HepG2 (cell line): Measurements from ENCODE around the gene PFKL. TPM values are rescaled to one million over a fixed set of nuclear protein-coding genes. Genes with fewer than 3 reads are reported as not detected.
A peak's percentile ranks its signal among the peaks of the same experiment; 100 is the strongest.

ENCODE experiments used
- ATAC-seq: fragments of 200-7000 bp; cut with Tn5 transposase; 3 replicates; pipeline ENCODE4 v1.9.1; 2020; ENCODE audit warnings: mild to moderate bottlenecking, moderate library complexity
- BruUV-seq: library from RNA; stranded (reverse); fragments of 400-500 nt; replicated peaks from 2 replicates; lab custom pipeline; 2021; lab: Mats Ljungman, UMichigan
- CTCF ChIA-PET: fragments of 300-600 bp; formaldehyde crosslinking; extraction: SDS; loops from one replicate; lab custom pipeline; 2021; ENCODE audit warnings: low total read pairs, inconsistent platforms, low intra/inter-chr PET ratio; lab: Yijun Ruan, JAX
- POLR2A ChIA-PET: fragments of 350-600 bp; sonication (Branson Sonifier 250); formaldehyde crosslinking; loops from one replicate; lab custom pipeline; 2020; ENCODE audit warnings: antibody characterized with exemption, inconsistent platforms; lab: Yijun Ruan, JAX
- DNase-seq: peaks from one replicate; pipeline ENCODE4 v3.0.0-alpha.2; 2015; ENCODE audit warnings: low spot score
- FAIRE-seq: peaks from 3 replicates; lab custom pipeline; 2011; peaks lifted over from hg19 to GRCh38; lab: Jason Lieb, UNC
- H2AFZ ChIP-seq: one replicate; pipeline ENCODE4 v1.6.1; 2011; ENCODE audit warnings: low read length, inconsistent platforms
- H3K27ac ChIP-seq: fragments of 300-600 bp; 3 replicates; pipeline ENCODE4 v1.8.0; 2011; ENCODE audit warnings: mixed run types, mild to moderate bottlenecking, mixed read lengths, low read length, inconsistent platforms; ENCODE audit not compliant: insufficient read depth; ENCODE audit errors: extremely low read length
- H3K27me3 ChIP-seq, 2 experiments: fragments of 200-600 bp in 1 of 2; 2 replicates in 1 of 2; 3 replicates in 1 of 2; pipeline versions ENCODE4 v1.6.0 to v1.8.0; 2011; ENCODE audit warnings: low read length in 2 of 2, mild to moderate bottlenecking in 2 of 2, moderate library complexity in 2 of 2, inconsistent platforms in 1 of 2; ENCODE audit not compliant: insufficient read depth in 2 of 2, control insufficient read depth in 1 of 2
- H3K36me3 ChIP-seq, 2 experiments: fragments of 200-600 bp in 1 of 2; replicated peaks in 1 of 2; 2 replicates in 1 of 2; 3 replicates in 1 of 2; pipeline versions ENCODE4 v1.5.1 to v1.8.0; 2011; ENCODE audit warnings: low read length in 2 of 2, inconsistent platforms in 1 of 2; ENCODE audit not compliant: insufficient read depth in 2 of 2, control insufficient read depth in 1 of 2
- H3K4me1 ChIP-seq: 2 replicates; pipeline ENCODE4 v1.5.1; 2012; ENCODE audit warnings: low read length, inconsistent platforms; ENCODE audit not compliant: insufficient read depth
- H3K4me2 ChIP-seq: 2 replicates; pipeline ENCODE4 v1.6.0; 2011; ENCODE audit warnings: low read depth, low read length, inconsistent platforms
- H3K4me3 ChIP-seq, 3 experiments: fragments of 200-600 bp in 1 of 3; sonication (generic), shearing (Covaris generic) in 1 of 3; replicated peaks in 1 of 3; 2 replicates each; pipeline ENCODE4 v1.5.1; 2011 to 2016; ENCODE audit warnings: low read length in 3 of 3, inconsistent platforms in 2 of 3, low read depth in 2 of 3, mild to moderate bottlenecking in 2 of 3, control low read depth in 1 of 3, mixed read lengths in 1 of 3; ENCODE audit not compliant: insufficient read depth in 1 of 3
- H3K79me2 ChIP-seq: one replicate; pipeline ENCODE4 v1.6.1; 2011; ENCODE audit warnings: low read length, inconsistent platforms; ENCODE audit not compliant: insufficient read depth
- H3K9ac ChIP-seq: 2 replicates; pipeline ENCODE4 v1.6.0; 2011; ENCODE audit warnings: mild to moderate bottlenecking, low read depth, low read length, inconsistent platforms; ENCODE audit not compliant: insufficient read depth
- H3K9me3 ChIP-seq: 2 replicates; pipeline ENCODE4 v1.5.1; 2012; ENCODE audit warnings: mild to moderate bottlenecking, low read length
- H4K20me1 ChIP-seq: 2 replicates; pipeline ENCODE4 v1.6.0; 2011; ENCODE audit warnings: inconsistent platforms, mild to moderate bottlenecking, low read length, moderate library complexity; ENCODE audit not compliant: insufficient read depth
- ASH2L ChIP-seq: fragments of 300-600, 200-600 bp; sonication (generic); IDR thresholded peaks from 2 replicates; pipeline ENCODE4 v1.7.0; 2017; ENCODE audit warnings: low read depth, mild to moderate bottlenecking, moderate library complexity, mixed read lengths, low read length; ENCODE audit not compliant: insufficient read length
- BCL6 ChIP-seq: IDR thresholded peaks from 2 replicates; pipeline ENCODE4 v1.6.1; 2016; ENCODE audit warnings: missing genetic modification reagents, missing compliant biosample characterization
- CBFB ChIP-seq: sonication (generic); formaldehyde crosslinking; IDR thresholded peaks from 2 replicates; pipeline ENCODE4 v1.4.0; 2020; ENCODE audit warnings: missing genetic modification reagents
- CBX1 ChIP-seq: IDR thresholded peaks from one replicate; pipeline ENCODE4 v1.6.1; 2016; ENCODE audit warnings: antibody characterized with exemption, low read depth
- MIXL1 ChIP-seq: IDR thresholded peaks from 2 replicates; pipeline ENCODE4 v1.6.1; 2016
- NCOA2 ChIP-seq: sonication (generic); formaldehyde crosslinking; IDR thresholded peaks from 2 replicates; pipeline ENCODE4 v1.8.0; 2022; ENCODE audit warnings: inconsistent platforms
- NFRKB ChIP-seq: fragments of 450-650 bp; IDR thresholded peaks from 2 replicates; pipeline ENCODE4 v1.6.1; 2017
- NFYC ChIP-seq: IDR thresholded peaks from 2 replicates; pipeline ENCODE4 v1.6.1; 2016; ENCODE audit warnings: missing genetic modification reagents, missing compliant biosample characterization
- PRPF4 ChIP-seq: fragments of 200-400 bp; formaldehyde crosslinking; IDR thresholded peaks from 2 replicates; pipeline ENCODE4 v1.6.1; 2016; ENCODE audit warnings: low read length, low read depth; ENCODE audit not compliant: poor library complexity, severe bottlenecking
- SIX4 ChIP-seq: sonication (generic); formaldehyde crosslinking; IDR thresholded peaks from 2 replicates; pipeline ENCODE4 v1.4.0; 2020; ENCODE audit warnings: missing genetic modification reagents
- STAG1 ChIP-seq: sonication (generic); formaldehyde crosslinking; IDR thresholded peaks from 2 replicates; pipeline ENCODE4 v1.4.0; 2020; ENCODE audit warnings: missing genetic modification reagents
- ZC3H4 ChIP-seq: sonication (generic); formaldehyde crosslinking; IDR thresholded peaks from 2 replicates; pipeline ENCODE4 v1.4.0; 2020; ENCODE audit warnings: missing genetic modification reagents, borderline replicate concordance
- ZNF274 ChIP-seq: sonication (generic); formaldehyde crosslinking; IDR thresholded peaks from 2 replicates; pipeline ENCODE4 v1.5.1; 2020; ENCODE audit warnings: mild to moderate bottlenecking, missing genetic modification reagents
- ZNF354B ChIP-seq: sonication (generic); formaldehyde crosslinking; IDR thresholded peaks from 2 replicates; pipeline ENCODE4 v1.8.0; 2022; ENCODE audit warnings: mild to moderate bottlenecking, missing genetic modification reagents
- ZNF7 ChIP-seq: IDR thresholded peaks from 2 replicates; pipeline ENCODE4 v1.6.1; 2016; ENCODE audit warnings: missing biosample characterization, missing genetic modification reagents
- WGBS: methylation state at CpG from one replicate; pipeline ENCODE4 v1.1.6; 2017; ENCODE audit warnings: low lambda C conversion rate; 5-methylcytosine and 5-hydroxymethylcytosine counted together
- in situ Hi-C: cut with HindIII; loops from 2 replicates; pipeline ENCODE4 v1.10.0; 2017; ENCODE audit warnings: low pct_unique_long_range_greater_than_20kb; ENCODE audit not compliant: extremely low pct_ligation_motif_present
- intact Hi-C: fragments of 100-400 bp; cut with micrococcal nuclease; formaldehyde crosslinking; loops from one replicate; pipeline ENCODE4 v1.10.0; 2022; ENCODE audit not compliant: unreplicated experiment
- polyA plus RNA-seq, 8 experiments: library from polyadenylated mRNA; depleted of rRNA in 3 of 8; stranded (reverse) in 7 of 8; unstranded in 1 of 8; fragments of >200 nt; fragmentation: Illumina TruSeq in 4 of 8; extraction: Trizol in 4 of 8; gene quantifications; 2 replicates each; pipeline versions ENCODE4 v1.2.1 to v1.2.3, GENCODE V29; 2011 to 2016; ENCODE audit warnings: low read depth in 4 of 8, missing spikeins in 1 of 8, mixed read lengths in 1 of 8; ENCODE audit not compliant: insufficient read depth in 1 of 8
- total RNA-seq, 5 experiments: library from RNA; depleted of rRNA; stranded (reverse); fragments of >200 nt; fragmentation: Illumina TruSeq; extraction: Trizol; gene quantifications; 2 replicates each; pipeline ENCODE4 v1.2.3, GENCODE V29; 2016; ENCODE audit warnings: low read depth in 1 of 5
- TF ChIP-seq, protein P1 (sequence below): sonication (generic); formaldehyde crosslinking; IDR thresholded peaks from 2 replicates; pipeline ENCODE4 v1.5.0; 2020; ENCODE audit warnings: missing genetic modification reagents
- TF ChIP-seq, protein P2 (sequence below): conservative IDR thresholded peaks from 2 replicates; pipeline ENCODE4 v1.6.1; 2018; ENCODE audit warnings: missing genetic modification reagents
- TF ChIP-seq, protein P3 (sequence below): sonication (generic); formaldehyde crosslinking; conservative IDR thresholded peaks from 2 replicates; pipeline ENCODE4 v1.8.0; 2022; ENCODE audit warnings: mild to moderate bottlenecking, moderate library complexity, missing genetic modification reagents
- TF ChIP-seq, protein P4 (sequence below): sonication (generic); formaldehyde crosslinking; IDR thresholded peaks from 2 replicates; pipeline ENCODE4 v1.9.0; 2021; ENCODE audit warnings: missing genetic modification reagents, mild to moderate bottlenecking, borderline replicate concordance

PFKL gene
- total and polyA plus RNA-seq, 2 of the 13 experiments (the other 11 are each of a cell fraction or from before 2014, with no cell fraction given): 92.8 to 106 TPM

DNA sequence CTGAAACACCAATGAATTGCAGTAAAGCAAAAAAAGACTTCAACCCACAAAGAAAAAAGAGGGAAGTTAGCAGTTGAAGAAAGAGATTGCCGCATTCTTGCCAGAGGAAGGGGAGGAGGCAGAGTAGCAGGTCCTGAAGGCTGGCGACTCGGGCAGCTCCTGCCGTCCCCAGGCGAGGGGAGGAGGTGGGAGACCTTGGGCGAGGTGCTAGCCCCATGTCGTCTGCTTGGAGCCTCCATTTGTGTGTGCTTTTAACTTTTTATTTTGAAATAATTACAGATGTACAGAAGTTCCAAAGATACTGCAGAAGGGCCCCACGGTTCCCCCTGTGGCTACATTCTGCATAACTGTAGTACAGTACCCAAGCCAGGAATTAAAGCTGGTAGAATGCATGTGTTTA, 60.3 kb downstream of the PFKL start:
- TF ChIP-seq, protein P1, sequence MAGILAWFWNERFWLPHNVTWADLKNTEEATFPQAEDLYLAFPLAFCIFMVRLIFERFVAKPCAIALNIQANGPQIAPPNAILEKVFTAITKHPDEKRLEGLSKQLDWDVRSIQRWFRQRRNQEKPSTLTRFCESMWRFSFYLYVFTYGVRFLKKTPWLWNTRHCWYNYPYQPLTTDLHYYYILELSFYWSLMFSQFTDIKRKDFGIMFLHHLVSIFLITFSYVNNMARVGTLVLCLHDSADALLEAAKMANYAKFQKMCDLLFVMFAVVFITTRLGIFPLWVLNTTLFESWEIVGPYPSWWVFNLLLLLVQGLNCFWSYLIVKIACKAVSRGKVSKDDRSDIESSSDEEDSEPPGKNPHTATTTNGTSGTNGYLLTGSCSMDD (CRISPR knock-in tag): no peak
- TF ChIP-seq ZNF274 (CRISPR knock-in tag): no peak
- no peak for TF ChIP-seq NFYC (CRISPR knock-in tag)
- no peak for TF ChIP-seq ZC3H4
- TF ChIP-seq, protein P2, sequence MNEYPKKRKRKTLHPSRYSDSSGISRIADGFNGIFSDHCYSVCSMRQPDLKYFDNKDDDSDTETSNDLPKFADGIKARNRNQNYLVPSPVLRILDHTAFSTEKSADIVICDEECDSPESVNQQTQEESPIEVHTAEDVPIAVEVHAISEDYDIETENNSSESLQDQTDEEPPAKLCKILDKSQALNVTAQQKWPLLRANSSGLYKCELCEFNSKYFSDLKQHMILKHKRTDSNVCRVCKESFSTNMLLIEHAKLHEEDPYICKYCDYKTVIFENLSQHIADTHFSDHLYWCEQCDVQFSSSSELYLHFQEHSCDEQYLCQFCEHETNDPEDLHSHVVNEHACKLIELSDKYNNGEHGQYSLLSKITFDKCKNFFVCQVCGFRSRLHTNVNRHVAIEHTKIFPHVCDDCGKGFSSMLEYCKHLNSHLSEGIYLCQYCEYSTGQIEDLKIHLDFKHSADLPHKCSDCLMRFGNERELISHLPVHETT (CRISPR knock-in tag): no peak
- TF ChIP-seq, protein P3, sequence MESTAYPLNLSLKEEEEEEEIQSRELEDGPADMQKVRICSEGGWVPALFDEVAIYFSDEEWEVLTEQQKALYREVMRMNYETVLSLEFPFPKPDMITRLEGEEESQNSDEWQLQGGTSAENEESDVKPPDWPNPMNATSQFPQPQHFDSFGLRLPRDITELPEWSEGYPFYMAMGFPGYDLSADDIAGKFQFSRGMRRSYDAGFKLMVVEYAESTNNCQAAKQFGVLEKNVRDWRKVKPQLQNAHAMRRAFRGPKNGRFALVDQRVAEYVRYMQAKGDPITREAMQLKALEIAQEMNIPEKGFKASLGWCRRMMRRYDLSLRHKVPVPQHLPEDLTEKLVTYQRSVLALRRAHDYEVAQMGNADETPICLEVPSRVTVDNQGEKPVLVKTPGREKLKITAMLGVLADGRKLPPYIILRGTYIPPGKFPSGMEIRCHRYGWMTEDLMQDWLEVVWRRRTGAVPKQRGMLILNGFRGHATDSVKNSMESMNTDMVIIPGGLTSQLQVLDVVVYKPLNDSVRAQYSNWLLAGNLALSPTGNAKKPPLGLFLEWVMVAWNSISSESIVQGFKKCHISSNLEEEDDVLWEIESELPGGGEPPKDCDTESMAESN (CRISPR knock-in tag): no peak
- no peak for TF ChIP-seq STAG1 (CRISPR knock-in tag)
- no peak for TF ChIP-seq BCL6 (CRISPR knock-in tag)
- TF ChIP-seq, protein P4, sequence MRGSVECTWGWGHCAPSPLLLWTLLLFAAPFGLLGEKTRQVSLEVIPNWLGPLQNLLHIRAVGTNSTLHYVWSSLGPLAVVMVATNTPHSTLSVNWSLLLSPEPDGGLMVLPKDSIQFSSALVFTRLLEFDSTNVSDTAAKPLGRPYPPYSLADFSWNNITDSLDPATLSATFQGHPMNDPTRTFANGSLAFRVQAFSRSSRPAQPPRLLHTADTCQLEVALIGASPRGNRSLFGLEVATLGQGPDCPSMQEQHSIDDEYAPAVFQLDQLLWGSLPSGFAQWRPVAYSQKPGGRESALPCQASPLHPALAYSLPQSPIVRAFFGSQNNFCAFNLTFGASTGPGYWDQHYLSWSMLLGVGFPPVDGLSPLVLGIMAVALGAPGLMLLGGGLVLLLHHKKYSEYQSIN (CRISPR knock-in tag): no peak
- no peak for TF ChIP-seq ZNF354B (CRISPR knock-in tag)
- TF ChIP-seq NCOA2 (CRISPR knock-in tag): no peak
- TF ChIP-seq ASH2L: no peak
- no peak for TF ChIP-seq CBX1
- TF ChIP-seq PRPF4: no peak
- TF ChIP-seq SIX4 (CRISPR knock-in tag): no peak
- no peak for TF ChIP-seq NFRKB
- TF ChIP-seq MIXL1 (CRISPR knock-in tag): no peak
- no peak for TF ChIP-seq ZNF7 (CRISPR knock-in tag)
- no peak for TF ChIP-seq CBFB (CRISPR knock-in tag)
- H3K79me2 ChIP-seq: no peaks in the 10 kb centered on the region
- no peaks in the 10 kb centered on the region for H4K20me1 ChIP-seq
- no peak overlapping the region for H2AFZ ChIP-seq
- no peaks in the 10 kb centered on the region for H3K9me3 ChIP-seq
- in situ Hi-C loops: no loop called here
- 41% methylated on average over 8 of the region's 8 CpGs for WGBS
- H3K4me3 ChIP-seq: no peak overlapping the region
- ATAC-seq: peak; percentile 56
- POLR2A ChIA-PET: no interaction called here
- CTCF ChIA-PET: no interaction called here
- intact Hi-C loops: loop anchor here (10.0 kb wide), 1 partner anchor 75 kb away; no protein-coding TSS in a partner anchor
- H3K36me3 ChIP-seq: no peaks in the 10 kb centered on the region
- FAIRE-seq: no peak
- no peak overlapping the region for H3K9ac ChIP-seq
- H3K27me3 ChIP-seq: peaks cover 4 to 20% of the 10 kb centered on the region in 2 experiments; a peak in 4 of 5 replicates
- H3K4me1 ChIP-seq: peaks cover 6% of the 10 kb centered on the region
- H3K4me2 ChIP-seq: no peak overlapping the region
- H3K27ac ChIP-seq: no peak overlapping the region
- no TSS peak for BruUV-seq
- no peak for DNase-seq
